HFFc6 (cell line): ENCODE measurements around the gene CAMK2N2. TPM values are rescaled to one million over a fixed set of nuclear protein-coding genes. Genes with fewer than 3 reads are reported as not detected.

Source experiments
- DNase-seq: peaks from one replicate; pipeline ENCODE4 v3.0.0-alpha.2; 2018
- H3K27ac Mint-ChIP-seq: 2 replicates; pipeline ENCODE4 v1.8.0; 2020; ENCODE audit warnings: mild to moderate bottlenecking, mixed read lengths
- H3K27me3 Mint-ChIP-seq: 2 replicates; pipeline ENCODE4 v1.8.0; 2021; ENCODE audit warnings: mild to moderate bottlenecking, moderate library complexity, mixed read lengths; ENCODE audit not compliant: insufficient read depth
- H3K36me3 Mint-ChIP-seq: 2 replicates; pipeline ENCODE4 v1.8.0; 2021; ENCODE audit warnings: low read depth, mixed read lengths
- H3K4me1 Mint-ChIP-seq: 2 replicates; pipeline ENCODE4 v1.8.0; 2020; ENCODE audit warnings: low read depth, mixed read lengths
- H3K4me3 Mint-ChIP-seq: 2 replicates; pipeline ENCODE4 v1.8.0; 2020; ENCODE audit warnings: mild to moderate bottlenecking, moderate library complexity, mixed read lengths
- H3K9me3 Mint-ChIP-seq: 2 replicates; pipeline ENCODE4 v1.8.0; 2020; ENCODE audit warnings: mild to moderate bottlenecking, mixed read lengths
- CTCF ChIP-seq: fragments of 200-600 bp; sonication (generic); IDR thresholded peaks from 2 replicates; pipeline ENCODE4 v1.5.0; 2021; ENCODE audit warnings: antibody characterized with exemption, mild to moderate bottlenecking
- total RNA-seq, 6 experiments: library from RNA; stranded (reverse); fragmentation: NEBNext Ultra II Directional; extraction: Animal tissue kit (Norgen Biotek cat#: 25700); gene quantifications; 2 replicates in 1 of 6; 3 replicates in 5 of 6; pipeline ENCODE4 v1.2.3, GENCODE V29; 2021

Gene CAMK2N2
- total RNA-seq, 6 experiments from 2014 or later: 2.7 to 6.0 (median 3.4) TPM

GRCh38 chr3:184250167-184250828 lies 11.1 kb downstream of the CAMK2N2 start:
- peak; percentile 79 for DNase-seq
- Mint-ChIP-seq H3K4me3 (peak overlapping the region; percentile 94), H3K27me3 (no peaks in the 10 kb centered on the region; the same call in 1 of the 2 replicates), H3K36me3 (no peaks in the 10 kb centered on the region), H3K4me1 (no peaks in the 10 kb centered on the region; the same call in 1 of the 2 replicates), H3K9me3 (no peaks in the 10 kb centered on the region), H3K27ac (peak overlapping the region; percentile 98)
- TF ChIP-seq CTCF: peak; percentile 93

- no peaks in the 10 kb centered on the region; the same call in 1 of the 2 replicates for H3K27me3 Mint-ChIP-seq
- peak within 1 kb of the TSS; percentile 98 for H3K27ac Mint-ChIP-seq
- peak; percentile 99 for DNase-seq
- no peaks in the 10 kb centered on the region; the same call in 1 of the 2 replicates for H3K4me1 Mint-ChIP-seq
- peaks cover 6% of the 10 kb centered on the region; the same call in 1 of the 2 replicates for H3K36me3 Mint-ChIP-seq
- no peaks in the 10 kb centered on the region for H3K9me3 Mint-ChIP-seq
- H3K4me3 Mint-ChIP-seq: peak within 1 kb of the TSS; percentile 94
- TF ChIP-seq CTCF: peak; percentile 54
Observed at GRCh38 chr3:184249412-184250166, 11.8 kb downstream of the CAMK2N2 start, which contains the start of gene EEF1AKMT4. EEF1AKMT4 (plus strand) TSS chr3:184249672; CDS start chr3:184249695, 23 bp downstream.

GRCh38 chr3:184248454-184249411 lies 12.6 kb downstream of the CAMK2N2 start, which contains the start of gene ALG3:
ALG3 (minus strand) TSS chr3:184248962; CDS start chr3:184248940, 22 bp downstream.
- Mint-ChIP-seq H3K27me3 (no peaks in the 10 kb centered on the region; the same call in 1 of the 2 replicates), H3K9me3 (no peaks in the 10 kb centered on the region), H3K36me3 (peaks cover 6% of the 10 kb centered on the region; the same call in 1 of the 2 replicates), H3K27ac (peak within 1 kb of the TSS; percentile 98), H3K4me1 (no peaks in the 10 kb centered on the region; the same call in 1 of the 2 replicates), H3K4me3 (peak within 1 kb of the TSS; percentile 94)
- no peak for TF ChIP-seq CTCF
- peak; percentile 81 for DNase-seq

GRCh38 chr3:184242297-184242685 lies 19.1 kb downstream of the CAMK2N2 start:
- Mint-ChIP-seq H3K27me3 (no peaks in the 10 kb centered on the region; the same call in 1 of the 2 replicates), H3K9me3 (no peaks in the 10 kb centered on the region), H3K36me3 (peaks cover 15% of the 10 kb centered on the region), H3K27ac (no peak overlapping the region), H3K4me1 (no peaks in the 10 kb centered on the region), H3K4me3 (no peak overlapping the region)
- DNase-seq: no peak
- no peak for TF ChIP-seq CTCF
